NT2/D1 (cell line): ENCODE results near the gene RBM26.

Source experiments
- SUZ12 ChIP-seq: IDR thresholded peaks from 2 replicates; pipeline ENCODE4 v1.6.1; 2011; ENCODE audit not compliant: insufficient read length, insufficient read depth; ENCODE audit errors: extremely low read depth
- YY1 ChIP-seq: IDR thresholded peaks from 2 replicates; pipeline ENCODE4 v1.6.1; 2011; ENCODE audit not compliant: insufficient read length, insufficient read depth

DNA sequence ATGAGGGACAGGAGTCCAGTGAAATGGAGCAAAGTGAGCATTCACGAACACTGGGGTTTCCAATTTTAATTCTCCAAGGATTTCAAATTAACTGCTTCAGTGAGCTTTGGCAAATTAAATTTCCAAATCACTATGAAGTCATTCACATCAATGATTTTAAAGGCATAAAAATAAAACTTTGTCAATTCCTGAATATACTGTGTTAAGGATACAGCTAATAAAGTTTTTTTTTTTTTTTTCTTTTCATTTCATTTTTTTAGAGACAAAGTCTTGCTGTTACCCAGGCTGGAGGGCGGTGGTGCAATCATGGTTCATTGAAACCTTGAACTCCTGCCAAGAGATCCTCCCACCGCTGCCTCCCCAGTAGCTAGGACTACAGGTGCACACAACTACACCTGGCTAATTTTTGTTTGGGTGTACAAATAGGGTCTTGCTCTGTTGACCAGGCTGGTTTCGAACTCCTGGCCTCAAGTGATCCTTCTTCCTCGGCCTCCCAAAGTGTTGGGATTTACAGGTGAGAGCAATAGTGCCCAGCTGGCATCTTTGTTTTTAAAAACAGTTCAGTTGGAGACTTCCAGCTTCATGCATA, 21.9 kb downstream of the RBM26 start:
- no peak for TF ChIP-seq YY1
- no peak for TF ChIP-seq SUZ12
